HT1080 (cell line): ENCODE data around the gene INHBE. TPM values are rescaled to one million over a fixed set of nuclear protein-coding genes. Genes with fewer than 3 reads are reported as not detected.
A peak's percentile ranks its signal among the peaks of the same experiment; 100 is the strongest.
"Not testable (repeated sequence)": the region's sequence is repeated elsewhere in the genome, so short reads cannot be mapped to it uniquely, and the experiment has no call there.

Source experiments
- DNase-seq: peaks from one replicate; pipeline ENCODE4 v3.0.0-alpha.2; 2015; ENCODE audit warnings: low read depth
- polyA plus RNA-seq, 2 experiments: library from polyadenylated mRNA; depleted of rRNA; stranded (reverse); fragments of >200 nt; gene quantifications; 2 replicates each; pipeline ENCODE4 v1.2.3, GENCODE V29; 2015
- total RNA-seq: library from RNA; depleted of rRNA; stranded (reverse); fragments of >200 nt; shearing (Covaris generic); gene quantifications from 2 replicates; pipeline ENCODE4 v1.2.3, GENCODE V29; 2014; rRNA removed

Gene INHBE
- 1.4 and 2.1 TPM in 2 replicates for total RNA-seq
- 4.8 and 6.1 TPM in 2 replicates for polyA plus RNA-seq (2015; cell fraction: cytosol; rRNA removed)
- polyA plus RNA-seq (2015; cell fraction: nucleus; rRNA removed): 10.5 and 13.7 TPM in 2 replicates

- peak; percentile 45 for DNase-seq
Measured at GRCh38 chr12:57454566-57455373, at the start of gene INHBE. TSS of gene INHBE (plus strand) at chr12:57455307. CDS start at chr12:57455537, 230 bp downstream.

GRCh38 chr12:57410534-57410933 is 44.6 kb upstream of the INHBE start:
- no peak for DNase-seq

- DNase-seq: not testable (repeated sequence)
Measured at GRCh38 chr12:57414160-57414559, 40.9 kb upstream of the INHBE start.

DNA sequence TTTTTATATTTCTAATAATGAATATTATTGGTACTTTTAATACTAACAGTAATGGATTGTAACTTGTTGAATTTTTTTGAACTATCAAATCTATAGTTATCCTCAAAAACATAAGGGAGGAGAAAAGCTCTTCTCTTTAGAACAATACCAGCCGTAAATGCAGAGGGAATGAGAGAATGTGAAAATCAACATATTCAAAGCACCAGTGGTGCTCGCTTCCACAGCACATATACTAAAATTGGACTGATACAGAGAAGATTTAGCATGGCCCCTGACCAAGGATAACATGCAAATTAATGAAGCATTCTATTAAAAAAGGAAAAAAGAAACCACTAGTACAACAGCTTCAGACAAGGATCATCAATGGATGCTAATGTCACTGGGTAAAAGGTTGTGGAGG is 40.0 kb upstream of the INHBE start:
- no peak for DNase-seq

DNA sequence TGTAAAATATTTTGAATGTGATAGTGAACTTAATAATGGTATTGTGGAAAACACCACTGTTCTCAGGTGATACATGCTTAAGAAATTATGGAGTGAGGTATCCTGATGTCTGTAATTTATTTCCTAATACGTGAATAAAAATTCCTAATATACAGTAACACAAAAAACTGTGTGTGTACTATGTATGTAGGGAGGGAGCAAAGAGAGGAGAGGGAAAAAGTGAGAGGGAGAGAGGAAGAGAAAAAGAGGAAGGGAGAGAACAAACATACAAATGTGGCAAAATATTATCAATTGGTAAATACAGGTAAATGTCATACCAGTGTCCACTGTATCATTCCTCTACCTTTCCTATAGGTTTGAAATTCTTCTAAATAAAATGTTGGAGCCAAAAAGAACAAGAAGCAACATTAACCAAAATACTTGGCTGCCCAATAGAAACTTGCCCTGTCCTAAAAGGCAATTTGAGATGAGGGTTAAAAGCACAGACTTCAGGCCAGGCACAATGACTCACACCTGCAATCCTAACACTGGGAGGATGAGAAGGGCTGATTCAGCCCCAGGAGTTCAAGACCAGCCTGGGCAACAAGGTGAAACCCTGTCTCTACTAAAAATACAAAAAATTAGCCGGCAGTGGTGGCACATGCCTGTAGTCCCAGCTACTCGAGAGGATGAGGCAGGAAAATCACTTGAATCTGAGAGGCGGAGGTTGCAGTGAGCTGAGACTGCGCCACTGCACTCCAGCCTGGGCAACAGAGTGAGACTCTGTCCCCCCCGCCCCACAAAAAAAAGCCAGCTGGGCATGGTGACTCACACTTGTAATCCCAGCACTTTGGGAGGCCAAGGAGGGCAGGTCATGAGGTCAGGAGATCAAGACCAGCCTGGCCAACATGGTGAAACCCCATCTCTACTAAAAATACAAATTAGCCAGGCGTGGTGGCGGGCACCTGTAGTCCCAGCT is 38.8 kb upstream of the INHBE start:
- DNase-seq: peak; percentile 66

DNA sequence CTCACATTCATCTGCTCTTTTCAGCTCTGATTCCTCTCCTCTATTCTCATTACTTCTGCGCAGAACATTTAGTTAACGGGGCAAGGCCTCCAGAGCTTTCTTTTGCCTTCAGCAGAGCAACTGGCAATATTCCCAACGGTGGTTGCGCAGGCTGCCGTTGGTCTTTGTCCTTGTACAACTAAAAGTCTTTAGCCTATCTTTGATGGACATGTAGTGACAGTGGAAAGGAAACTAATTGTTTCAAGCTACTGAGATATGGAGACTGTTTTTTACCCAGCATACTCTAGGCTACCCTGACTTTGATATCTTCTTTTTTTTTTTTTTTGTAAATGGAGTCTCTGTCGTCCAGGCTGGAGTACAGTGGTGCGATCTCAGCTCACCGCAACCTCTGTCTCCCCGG is 36.9 kb upstream of the INHBE start:
- no peak for DNase-seq

DNA sequence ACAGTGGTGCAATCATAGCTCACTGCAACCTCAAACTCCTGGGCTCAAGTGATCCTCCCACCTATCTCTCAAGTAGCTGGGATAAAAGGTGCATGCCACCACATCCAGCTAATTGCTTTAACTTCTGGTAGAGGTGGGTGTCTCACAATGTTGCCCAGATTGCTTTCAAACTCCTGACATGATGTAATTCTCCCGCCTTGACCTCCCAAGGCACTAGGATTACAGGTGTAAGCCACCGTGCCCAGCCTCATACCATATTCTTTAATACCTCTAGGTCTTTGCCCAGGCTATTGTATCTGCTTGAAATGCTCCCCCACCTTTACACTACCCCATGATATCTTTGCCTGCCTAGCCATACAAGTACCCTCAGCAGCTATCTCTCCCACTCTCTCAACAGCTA is 35.6 kb upstream of the INHBE start:
- no peak for DNase-seq

DNA sequence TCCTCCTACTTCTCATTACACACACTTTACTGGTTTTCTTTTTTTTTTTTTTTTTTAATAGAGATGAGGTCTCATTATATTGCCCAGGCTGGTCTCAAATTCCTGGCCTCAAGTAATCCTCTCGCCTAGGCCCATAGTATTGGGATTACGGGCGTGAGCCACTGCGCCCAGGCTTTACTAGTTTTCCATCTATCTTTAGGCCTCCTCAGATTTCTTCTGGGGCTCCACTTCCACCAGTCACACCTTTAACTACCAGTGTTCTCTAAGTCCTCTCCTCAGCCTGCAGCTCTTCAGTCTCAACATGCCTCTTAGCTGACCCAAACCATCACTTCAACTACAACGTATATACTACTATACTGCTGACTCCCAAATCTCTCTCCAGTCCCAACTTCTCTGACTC is 34.6 kb upstream of the INHBE start:
- no peak for DNase-seq

GRCh38 chr12:57426948-57427347 is 28.2 kb upstream of the INHBE start:
- not testable (repeated sequence) for DNase-seq

DNA sequence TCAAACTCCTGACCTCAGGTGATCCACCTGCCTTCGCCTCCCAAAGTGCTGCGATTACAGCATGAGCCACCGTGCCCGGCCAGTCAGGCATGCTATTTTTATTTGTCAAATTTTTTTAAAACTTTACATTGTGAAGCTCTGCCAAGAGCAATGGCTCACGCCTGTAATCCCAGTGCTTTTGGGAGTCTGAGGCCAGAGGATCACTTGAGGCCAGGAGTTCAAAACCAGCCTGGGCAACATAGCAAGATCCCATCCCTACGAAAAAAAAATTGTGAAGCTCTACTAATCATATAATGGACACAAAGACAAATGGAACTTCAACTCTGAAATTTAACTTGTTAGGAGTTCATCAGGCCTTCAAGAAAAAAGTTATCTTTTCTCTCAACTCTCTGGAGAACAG is 26.1 kb upstream of the INHBE start:
- DNase-seq: no peak

DNA sequence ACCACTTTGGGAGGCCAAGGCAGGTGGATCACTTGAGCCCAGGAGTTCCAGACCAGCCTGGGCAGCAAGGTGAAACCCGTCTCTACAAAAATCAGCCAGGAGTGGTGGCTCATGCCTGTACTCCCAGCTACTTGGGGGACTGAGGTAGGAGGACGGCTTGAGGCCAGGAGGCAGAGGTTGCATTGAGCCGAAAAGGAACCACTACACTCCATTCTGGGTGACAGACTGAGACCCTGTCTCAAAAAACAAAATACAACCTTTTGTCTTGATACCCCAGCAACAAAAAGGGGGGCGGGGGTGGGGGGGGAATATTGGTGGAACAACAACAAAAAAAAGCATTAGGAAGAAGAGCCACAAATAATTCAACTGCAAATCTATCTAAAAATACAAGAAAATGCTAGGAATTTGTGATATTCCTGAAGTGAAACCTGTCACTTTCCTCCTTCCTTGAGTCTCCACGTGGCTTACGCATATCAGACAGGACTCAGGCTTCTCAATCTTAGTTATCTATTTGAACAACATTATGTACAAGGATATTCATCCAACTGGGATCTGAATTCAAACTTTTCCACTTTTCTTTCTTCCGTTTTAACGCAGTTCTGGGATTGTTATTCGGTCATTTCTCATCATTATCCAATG is 25.5 kb upstream of the INHBE start:
- DNase-seq: no peak

DNA sequence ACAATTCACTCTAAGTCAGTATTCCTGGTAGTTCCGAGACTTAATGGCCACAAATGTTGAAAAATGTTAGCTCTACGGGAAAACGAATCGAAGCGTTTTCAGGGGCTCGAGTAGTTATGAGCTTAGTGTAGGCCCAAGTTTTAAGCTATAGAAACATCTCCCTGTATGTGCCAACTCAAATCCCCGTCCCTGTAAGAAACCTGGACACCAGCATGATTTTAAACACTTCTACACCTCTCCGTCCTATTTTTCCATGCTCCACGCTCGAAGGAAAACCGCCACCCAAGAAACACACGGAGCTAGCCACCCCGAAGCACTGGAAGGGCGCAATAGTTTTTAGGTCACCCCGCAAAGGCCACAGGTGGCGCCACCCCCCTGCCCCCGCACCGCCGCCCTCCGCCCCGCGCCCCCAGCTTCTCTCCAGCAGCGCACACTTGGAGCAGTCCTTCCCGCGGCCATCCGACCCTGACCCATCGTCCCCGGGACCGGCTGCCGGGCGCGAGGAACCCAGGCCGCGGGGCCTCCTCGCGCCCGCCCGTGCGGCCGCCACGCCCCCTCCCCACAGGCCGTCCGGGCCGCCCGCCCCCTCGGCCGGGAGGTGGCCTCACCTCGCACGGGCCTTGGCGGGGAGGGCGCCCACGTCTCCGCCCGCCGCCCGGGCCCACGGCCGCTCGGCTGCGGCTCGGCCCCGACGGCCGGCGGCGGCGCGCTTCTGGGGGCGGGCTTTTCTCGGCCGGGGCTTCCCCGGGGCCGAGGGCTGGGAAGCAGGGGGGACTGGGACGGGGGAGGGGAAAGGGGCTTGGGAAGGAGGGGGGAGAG is 24.8 kb upstream of the INHBE start:
- DNase-seq: peak; percentile 30

GRCh38 chr12:57430931-57431566 is 24.1 kb upstream of the INHBE start, which contains the start of gene R3HDM2:
TSS of gene R3HDM2 (minus strand) at chr12:57431043. CDS start at chr12:57310428, 120,615 bp downstream.
- DNase-seq: peak; percentile 93

GRCh38 chr12:57431654-57432188 is 23.4 kb upstream of the INHBE start:
- no peak for DNase-seq

GRCh38 chr12:57433370-57433769 is 21.7 kb upstream of the INHBE start:
- no peak for DNase-seq

GRCh38 chr12:57434517-57435223 is 20.4 kb upstream of the INHBE start, which contains the start of gene INHBC:
TSS of gene INHBC (plus strand) at chr12:57434784. CDS start at chr12:57434887, 103 bp downstream.
- no peak for DNase-seq

DNA sequence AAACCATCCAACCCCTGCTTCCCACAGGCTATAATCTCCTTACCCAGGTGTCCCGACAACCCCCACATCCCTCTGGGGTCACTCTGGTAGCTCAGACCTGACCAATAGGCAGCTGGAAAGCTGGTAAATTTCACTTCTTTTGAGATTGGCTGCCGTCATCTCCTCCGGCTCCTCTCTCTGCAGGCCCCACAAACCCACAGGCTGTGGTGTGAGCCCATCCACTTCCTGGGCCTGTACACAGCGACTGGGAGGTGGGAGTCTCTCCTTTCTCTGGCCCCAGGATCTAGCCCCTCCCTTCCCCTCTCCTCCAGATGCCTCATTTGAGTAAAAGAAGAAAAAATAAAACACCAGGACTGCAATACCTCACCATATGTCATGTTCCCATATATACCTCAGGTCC is 19.8 kb upstream of the INHBE start:
- DNase-seq: no peak

- DNase-seq: no peak
Measured at GRCh38 chr12:57438400-57438799, 16.7 kb upstream of the INHBE start.

DNA sequence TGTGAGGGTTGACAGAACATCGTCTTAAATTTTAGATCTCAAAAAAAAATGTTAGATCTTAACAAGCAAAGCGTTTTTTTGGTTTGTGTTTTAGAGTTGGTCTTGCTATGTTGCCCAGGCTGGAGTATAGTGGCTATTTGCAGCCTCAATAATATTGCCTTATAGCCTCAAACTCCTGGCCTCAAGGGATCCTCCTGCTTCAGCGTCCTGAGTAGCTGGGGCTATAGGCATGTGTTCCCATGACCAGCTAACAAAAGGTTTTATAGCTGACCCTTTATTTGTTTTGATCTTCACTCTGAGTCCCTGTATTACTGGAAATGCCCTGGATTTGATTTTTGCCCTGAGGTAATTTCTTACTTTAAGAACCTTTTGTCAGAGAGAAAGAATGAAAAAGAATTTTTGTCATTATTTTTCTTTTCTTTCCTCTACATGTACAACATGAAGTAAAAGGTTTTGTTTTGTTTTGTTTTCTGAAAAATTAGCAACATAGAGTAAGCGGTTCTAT is 15.3 kb upstream of the INHBE start:
- DNase-seq: no peak
